Subcutaneous adipose tissue (tissue), 4 donors: ENCODE measurements around the gene PHAF1. TPM values are rescaled to one million over a fixed set of nuclear protein-coding genes. Genes with fewer than 3 reads are reported as not detected.

ENCODE experiments used
- total RNA-seq, 4 donors: library from RNA; depleted of rRNA; stranded (reverse); fragments of >200 nt; gene quantifications; one replicate each; pipeline ENCODE4 v1.1.0, GENCODE V29; 2016
- TF ChIP-seq, protein P1 (sequence below): fragments of 450-650 bp; IDR thresholded peaks from one replicate; pipeline ENCODE4 v1.5.1; 2016; ENCODE audit warnings: low read depth, mild to moderate bottlenecking, control low read depth, antibody characterized with exemption, moderate library complexity

PHAF1 gene
- total RNA-seq, 4 donors from 2014 or later, result 15.1 to 30.1 (median 19.1) TPM

DNA sequence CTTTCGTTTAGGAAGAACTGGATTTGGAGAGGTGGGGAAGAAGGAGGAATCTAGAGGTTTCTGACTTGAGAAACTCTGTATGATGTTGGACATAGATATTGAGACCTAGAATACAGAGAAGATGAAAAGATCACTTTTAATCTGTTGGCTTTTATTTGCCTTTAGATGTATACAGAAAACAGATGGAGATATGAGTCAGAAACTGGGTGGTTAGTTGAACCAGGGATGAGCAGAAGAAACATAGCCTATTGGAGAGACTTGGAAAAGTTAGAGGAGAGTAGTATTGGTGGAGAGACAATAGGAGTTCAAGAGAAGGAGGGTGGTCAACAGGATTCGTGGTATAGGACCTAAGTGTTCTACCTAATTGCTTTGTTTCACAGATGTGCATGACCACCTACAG is 5.1 kb downstream of the PHAF1 start:
- TF ChIP-seq, protein P1, sequence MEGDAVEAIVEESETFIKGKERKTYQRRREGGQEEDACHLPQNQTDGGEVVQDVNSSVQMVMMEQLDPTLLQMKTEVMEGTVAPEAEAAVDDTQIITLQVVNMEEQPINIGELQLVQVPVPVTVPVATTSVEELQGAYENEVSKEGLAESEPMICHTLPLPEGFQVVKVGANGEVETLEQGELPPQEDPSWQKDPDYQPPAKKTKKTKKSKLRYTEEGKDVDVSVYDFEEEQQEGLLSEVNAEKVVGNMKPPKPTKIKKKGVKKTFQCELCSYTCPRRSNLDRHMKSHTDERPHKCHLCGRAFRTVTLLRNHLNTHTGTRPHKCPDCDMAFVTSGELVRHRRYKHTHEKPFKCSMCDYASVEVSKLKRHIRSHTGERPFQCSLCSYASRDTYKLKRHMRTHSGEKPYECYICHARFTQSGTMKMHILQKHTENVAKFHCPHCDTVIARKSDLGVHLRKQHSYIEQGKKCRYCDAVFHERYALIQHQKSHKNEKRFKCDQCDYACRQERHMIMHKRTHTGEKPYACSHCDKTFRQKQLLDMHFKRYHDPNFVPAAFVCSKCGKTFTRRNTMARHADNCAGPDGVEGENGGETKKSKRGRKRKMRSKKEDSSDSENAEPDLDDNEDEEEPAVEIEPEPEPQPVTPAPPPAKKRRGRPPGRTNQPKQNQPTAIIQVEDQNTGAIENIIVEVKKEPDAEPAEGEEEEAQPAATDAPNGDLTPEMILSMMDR, result no peak

DNA sequence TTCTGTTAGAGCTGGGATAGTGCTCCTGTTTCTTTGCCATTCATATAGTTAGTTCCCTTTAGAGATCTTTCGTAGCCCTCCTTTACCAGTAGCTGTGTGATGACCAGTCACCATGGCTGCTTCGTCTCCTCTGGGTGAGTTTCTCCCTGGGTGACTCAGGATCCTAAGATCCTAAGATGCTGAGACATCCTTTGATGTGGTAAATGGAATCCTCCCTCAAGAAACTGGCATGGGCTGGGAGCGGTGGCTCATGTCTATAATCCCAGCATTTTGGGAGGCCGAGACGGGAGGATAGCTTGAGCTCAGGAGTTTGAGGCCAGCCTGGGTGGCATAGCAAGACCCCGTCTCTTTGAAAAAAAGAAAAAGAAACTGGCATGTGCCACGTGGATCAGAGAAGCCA is 5.9 kb downstream of the PHAF1 start:
- TF ChIP-seq, protein P1, result no peak

DNA sequence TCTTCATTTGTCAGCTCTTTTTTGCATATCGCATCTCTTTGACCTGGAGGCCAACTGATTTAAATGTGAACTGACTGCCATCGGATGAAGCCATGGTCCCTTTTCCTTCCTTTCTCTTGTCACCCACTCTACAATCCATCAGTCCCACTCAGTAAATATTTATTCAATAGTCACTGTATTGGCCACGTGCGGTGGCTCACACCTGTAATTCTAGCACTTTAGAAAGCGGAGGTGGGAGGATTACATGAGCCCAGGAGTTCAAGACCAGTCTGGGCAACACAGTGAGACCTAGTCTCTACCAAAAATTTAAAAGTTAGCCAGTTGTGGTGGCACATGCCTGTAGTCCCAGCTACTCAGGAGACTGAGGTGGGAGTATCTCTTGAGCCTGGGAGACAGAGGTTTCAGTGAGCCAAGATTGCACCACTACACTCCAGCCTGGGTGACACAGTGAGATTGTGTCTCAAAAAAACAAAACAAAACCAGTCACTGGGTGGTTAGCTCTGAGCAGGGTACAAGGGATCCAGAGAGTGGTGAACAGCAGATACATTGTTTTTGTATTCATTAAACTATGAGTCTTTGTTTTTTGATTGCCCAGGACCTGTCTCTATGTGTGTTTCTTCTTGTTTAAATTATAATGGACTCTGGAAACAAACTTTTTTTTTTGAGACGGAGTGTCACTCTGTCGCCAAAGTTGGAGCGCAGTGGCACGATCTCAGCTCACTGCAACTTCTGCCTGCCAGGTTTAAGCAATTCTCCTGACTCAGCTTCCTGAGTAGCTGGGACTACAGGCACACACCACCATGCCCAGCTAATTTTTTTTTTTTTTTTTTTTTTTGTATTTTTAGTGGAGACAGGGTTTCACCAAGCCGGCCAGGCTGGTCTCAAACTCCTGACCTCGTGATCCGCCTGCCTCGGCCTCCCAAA is 6.9 kb downstream of the PHAF1 start:
- TF ChIP-seq, protein P1, result no peak

DNA sequence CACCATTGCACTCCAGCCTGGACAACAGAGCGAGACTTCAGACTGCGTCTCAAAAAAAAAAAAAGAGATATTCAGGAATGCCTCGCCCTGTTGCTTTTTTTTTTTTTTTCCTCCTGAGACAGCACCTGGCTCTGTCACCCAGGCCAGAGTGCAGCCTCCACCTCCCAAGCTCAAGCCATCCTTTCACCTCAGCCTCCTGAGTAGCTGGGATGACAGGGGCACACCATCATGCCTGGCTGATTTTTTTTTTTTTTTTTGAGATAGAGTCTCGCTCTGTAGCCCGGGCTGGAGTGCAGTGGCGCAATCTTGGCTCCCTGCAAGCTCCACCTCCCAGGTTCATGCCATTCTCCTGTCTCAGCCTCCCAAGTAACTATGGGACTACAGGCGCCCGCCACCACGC is 8.0 kb downstream of the PHAF1 start:
- TF ChIP-seq, protein P1, result no peak

DNA sequence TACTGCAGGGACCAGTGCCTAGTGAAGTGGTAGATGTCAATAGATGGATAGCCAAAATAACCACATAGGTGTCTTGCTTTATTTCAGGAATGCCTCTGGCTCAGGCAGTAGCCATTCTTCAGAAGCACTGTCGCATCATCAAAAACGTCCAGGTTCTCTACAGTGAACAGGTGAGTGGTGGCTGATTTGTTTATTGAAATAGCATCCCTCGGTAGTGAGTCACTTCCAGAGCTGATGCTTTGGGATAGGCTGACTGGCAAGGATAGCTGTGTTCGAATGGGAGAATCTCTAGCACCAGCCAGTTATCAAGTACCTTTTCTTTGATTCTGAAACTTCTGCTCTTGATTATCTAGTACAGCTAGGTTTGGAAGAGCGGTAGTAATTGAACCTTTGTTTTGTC is 10.3 kb downstream of the PHAF1 start:
- TF ChIP-seq, protein P1, result no peak

DNA sequence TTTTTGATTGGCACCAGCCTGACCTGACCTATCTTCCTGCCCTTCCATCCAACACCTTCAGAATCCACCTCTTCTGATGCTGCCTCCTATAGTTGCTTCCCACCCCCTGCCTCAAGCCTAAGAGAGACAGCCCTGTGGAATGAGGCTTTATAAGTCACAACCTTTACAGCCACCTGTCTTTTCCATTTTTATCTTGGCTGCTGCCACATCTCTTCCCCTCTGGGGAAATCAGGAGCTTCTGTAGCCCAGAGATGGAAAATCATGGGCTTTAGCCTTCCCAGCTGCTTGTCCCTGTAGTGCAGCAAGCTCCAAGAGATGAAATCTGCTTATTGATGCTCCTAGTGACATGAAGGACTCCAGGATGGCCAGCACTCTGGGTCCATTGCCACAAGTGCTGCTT is 18.7 kb downstream of the PHAF1 start:
- TF ChIP-seq, protein P1, result no peak

DNA sequence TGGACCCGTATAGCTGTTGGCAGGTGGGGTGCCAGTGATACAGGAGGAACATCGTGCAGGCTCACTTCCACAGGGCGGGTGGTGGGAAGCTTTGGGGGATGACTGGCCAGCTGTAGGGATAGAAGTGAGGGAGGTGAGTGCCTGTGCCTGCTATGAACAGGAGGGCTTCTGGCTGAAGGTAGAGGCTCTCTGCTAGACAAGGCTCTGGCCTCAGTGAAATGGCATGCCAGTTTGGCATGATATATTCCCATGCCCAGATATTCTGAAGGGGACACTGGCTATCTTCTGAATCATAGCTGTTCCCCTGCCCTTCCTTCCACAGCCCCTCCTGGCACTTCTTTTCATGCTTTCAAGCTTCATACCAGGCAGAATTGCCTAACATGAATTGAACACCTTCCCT is 19.1 kb downstream of the PHAF1 start:
- TF ChIP-seq, protein P1, result no peak
